Measurements from ENCODE around the gene CNGB1.
"Not testable (repeated sequence)": the region's sequence is repeated elsewhere in the genome, so short reads cannot be mapped to it uniquely, and the experiment has no call there.

CNGB1 gene

GRCh38 chr16:58012481-58012880 is 41.6 kb upstream of the CNGB1 start:
- peaks cover 19% of the 10 kb centered on the region for H3K36me3 ChIP-seq (replicated peaks)
- in situ Hi-C loops (cut with HindIII; ENCODE audit: low pct_ligation_motif_present, low sequenced_read_pairs), result no loop called here

GRCh38 chr16:58011652-58012051 is 40.7 kb upstream of the CNGB1 start:
- DNase-seq, result peak; percentile 82
- no peak overlapping the region for H3K4me3 ChIP-seq (ENCODE audit: low read depth, low read length)
- peak; percentile 35 for TF ChIP-seq CTCF (IDR thresholded peaks at IDR 0.05; ENCODE audit: low read depth, low read length, missing control alignments)
- in situ Hi-C loops (cut with HindIII; ENCODE audit: low pct_ligation_motif_present, low sequenced_read_pairs), result no loop called here
- peaks cover 23% of the 10 kb centered on the region for H3K36me3 ChIP-seq (replicated peaks)
- H3K27ac ChIP-seq, result no peak overlapping the region
- H3K27me3 ChIP-seq (replicated peaks), result no peaks in the 10 kb centered on the region

More at GRCh38 chr16:58012481-58012880, 41.6 kb upstream of the CNGB1 start:
- Histone ChIP-seq H3K4me3 (ENCODE audit: low read depth, low read length) (no peak overlapping the region), H3K27me3 (replicated peaks) (no peaks in the 10 kb centered on the region), H3K27ac (no peak overlapping the region)
- DNase-seq, result no peak
- no peak for TF ChIP-seq CTCF (IDR thresholded peaks at IDR 0.05; ENCODE audit: low read depth, low read length, missing control alignments)

- in situ Hi-C loops (cut with HindIII; ENCODE audit: low pct_ligation_motif_present, low sequenced_read_pairs), result no loop called here
- peaks cover 23% of the 10 kb centered on the region for H3K36me3 ChIP-seq (replicated peaks)
- DNase-seq, result no peak
Measured at GRCh38 chr16:58010886-58011285, 40.0 kb upstream of the CNGB1 start.

GRCh38 chr16:58009856-58010416 is 39.0 kb upstream of the CNGB1 start:
- H3K27ac ChIP-seq, result no peak overlapping the region
- in situ Hi-C loops (cut with HindIII; ENCODE audit: low pct_ligation_motif_present, low sequenced_read_pairs), result no loop called here
- no peak overlapping the region for H3K4me3 ChIP-seq (ENCODE audit: low read depth, low read length)
- DNase-seq, result no peak
- H3K27me3 ChIP-seq (replicated peaks), result no peaks in the 10 kb centered on the region
- peaks cover 23% of the 10 kb centered on the region for H3K36me3 ChIP-seq (replicated peaks)
- TF ChIP-seq CTCF (IDR thresholded peaks at IDR 0.05; ENCODE audit: low read depth, low read length, missing control alignments), result no peak

More at GRCh38 chr16:58010886-58011285, 40.0 kb upstream of the CNGB1 start:
- no peaks in the 10 kb centered on the region for H3K27me3 ChIP-seq (replicated peaks)
- no peak overlapping the region for H3K4me3 ChIP-seq (ENCODE audit: low read depth, low read length)
- no peak overlapping the region for H3K27ac ChIP-seq
- no peak for TF ChIP-seq CTCF (IDR thresholded peaks at IDR 0.05; ENCODE audit: low read depth, low read length, missing control alignments)

- H3K27ac ChIP-seq; H3K4me3 ChIP-seq (ENCODE audit: low read depth, low read length); DNase-seq; H3K27me3 ChIP-seq (replicated peaks); in situ Hi-C loops (cut with HindIII; ENCODE audit: low pct_ligation_motif_present, low sequenced_read_pairs): not testable (repeated sequence)
- H3K36me3 ChIP-seq (replicated peaks), result peaks cover 11% of the 10 kb centered on the region
Measured at GRCh38 chr16:58004736-58005135, 33.8 kb upstream of the CNGB1 start.

GRCh38 chr16:58002936-58003335 is 32.0 kb upstream of the CNGB1 start:
- Histone ChIP-seq H3K27ac (no peak overlapping the region), H3K27me3 (replicated peaks) (no peaks in the 10 kb centered on the region), H3K36me3 (replicated peaks) (peaks cover 10% of the 10 kb centered on the region), H3K4me3 (ENCODE audit: low read depth, low read length) (no peak overlapping the region)
- TF ChIP-seq CTCF (IDR thresholded peaks at IDR 0.05; ENCODE audit: low read depth, low read length, missing control alignments), result no peak
- in situ Hi-C loops (cut with HindIII; ENCODE audit: low pct_ligation_motif_present, low sequenced_read_pairs), result no loop called here
- DNase-seq, result no peak

All from brain microvascular endothelial cell (primary cell).